Measurements from ENCODE around the gene LYSMD2. TPM values are rescaled to one million over a fixed set of nuclear protein-coding genes. Genes with fewer than 3 reads are reported as not detected.
"Not testable (repeated sequence)": the region's sequence is repeated elsewhere in the genome, so short reads cannot be mapped to it uniquely, and the experiment has no call there.

Gene LYSMD2, protein sequence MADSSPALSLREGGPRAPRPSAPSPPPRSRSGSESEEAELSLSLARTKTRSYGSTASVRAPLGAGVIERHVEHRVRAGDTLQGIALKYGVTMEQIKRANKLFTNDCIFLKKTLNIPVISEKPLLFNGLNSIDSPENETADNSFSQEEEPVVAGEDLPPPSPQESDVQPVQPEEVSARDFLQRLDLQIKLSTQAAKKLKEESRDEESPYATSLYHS
- 15.4 and 15.5 TPM in 2 replicates for total RNA-seq

DNA sequence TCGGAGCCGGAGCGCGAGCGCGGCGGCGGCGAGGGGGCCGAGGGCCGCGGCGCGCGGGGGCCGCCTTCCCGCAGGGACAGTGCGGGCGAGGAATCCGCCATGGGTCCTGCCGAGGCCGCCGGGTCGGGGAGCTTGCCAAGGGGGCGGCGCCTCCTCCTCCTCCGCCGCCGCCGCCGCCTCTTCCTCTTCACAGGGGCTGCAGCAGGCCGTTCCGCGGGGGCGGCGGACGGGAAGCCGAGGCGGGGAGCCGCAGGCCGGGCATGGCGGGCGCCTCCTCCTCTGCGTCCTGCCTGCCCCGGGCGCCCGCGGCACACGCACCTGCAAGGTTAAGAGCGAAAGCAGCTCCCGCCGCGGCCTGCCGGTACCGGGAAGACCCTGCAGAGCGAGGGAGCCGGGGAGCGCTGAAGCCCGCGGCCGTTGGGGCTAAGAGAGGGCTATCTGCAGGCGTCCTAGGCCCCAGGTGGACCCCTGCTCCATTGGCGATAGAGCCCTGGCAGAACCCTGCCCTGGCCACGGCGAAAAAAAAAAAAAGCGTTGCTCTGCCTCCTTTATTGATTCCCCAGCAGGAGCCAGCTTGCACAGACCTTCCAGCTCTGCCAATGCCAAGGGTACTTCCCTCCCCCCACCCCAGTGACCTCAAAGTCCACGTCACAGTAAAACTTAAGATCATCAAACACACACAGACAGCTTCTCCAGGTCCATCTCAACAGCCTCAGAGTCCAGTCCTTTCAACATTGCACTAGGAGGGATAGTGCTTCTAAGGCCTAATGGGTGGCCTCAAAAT is at the start of gene LYSMD2:
Gene LYSMD2, minus strand, starts transcription at position 134 of the 784 bp plus-strand sequence. Its CDS starts 33 bp downstream, at position 101.
- H3K27me3 Mint-ChIP-seq, result peaks cover 2% of the 10 kb centered on the region
- H3K9me3 Mint-ChIP-seq, result no peaks in the 10 kb centered on the region
- peak within 1 kb of the TSS; percentile 87 for H3K4me3 Mint-ChIP-seq
- DNase-seq, result peak; percentile 91
- intact Hi-C loops (cut with micrococcal nuclease), result loop anchor here (2.0 to 5.0 kb wide), 4 partner anchors 13 to 269 kb away; partner anchors contain the start of gene TMOD2
- peaks cover 49% of the 10 kb centered on the region for H3K4me1 Mint-ChIP-seq
- H3K27ac Mint-ChIP-seq, result peak within 1 kb of the TSS; percentile 92
- H3K36me3 Mint-ChIP-seq (ENCODE audit: low read depth), result peaks cover 12% of the 10 kb centered on the region

DNA sequence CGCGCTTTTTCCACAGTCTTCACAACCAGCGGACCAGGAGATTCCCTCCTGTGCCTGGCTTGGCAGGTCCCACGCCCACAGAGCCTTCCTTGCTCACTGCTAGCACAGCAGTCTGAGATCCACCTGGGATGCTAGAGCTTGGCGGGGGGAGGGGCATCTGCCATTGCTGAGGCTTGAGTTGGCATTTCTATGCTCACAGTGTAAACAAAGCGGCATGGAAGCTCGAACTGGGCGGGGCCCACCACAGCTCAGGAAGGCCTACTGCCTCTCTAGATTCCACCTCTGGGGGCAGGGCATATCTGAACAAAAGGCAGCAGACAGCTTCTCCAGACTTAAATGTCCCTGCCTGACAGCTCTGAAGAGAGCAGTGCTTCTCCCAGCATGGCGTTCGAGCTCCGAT is 49.7 kb upstream of the LYSMD2 start:
- H3K4me3 Mint-ChIP-seq; H3K27ac Mint-ChIP-seq; H3K4me1 Mint-ChIP-seq; DNase-seq; H3K9me3 Mint-ChIP-seq; H3K27me3 Mint-ChIP-seq; intact Hi-C loops (cut with micrococcal nuclease): not testable (repeated sequence)
- H3K36me3 Mint-ChIP-seq (ENCODE audit: low read depth), result peaks cover 19% of the 10 kb centered on the region

DNA sequence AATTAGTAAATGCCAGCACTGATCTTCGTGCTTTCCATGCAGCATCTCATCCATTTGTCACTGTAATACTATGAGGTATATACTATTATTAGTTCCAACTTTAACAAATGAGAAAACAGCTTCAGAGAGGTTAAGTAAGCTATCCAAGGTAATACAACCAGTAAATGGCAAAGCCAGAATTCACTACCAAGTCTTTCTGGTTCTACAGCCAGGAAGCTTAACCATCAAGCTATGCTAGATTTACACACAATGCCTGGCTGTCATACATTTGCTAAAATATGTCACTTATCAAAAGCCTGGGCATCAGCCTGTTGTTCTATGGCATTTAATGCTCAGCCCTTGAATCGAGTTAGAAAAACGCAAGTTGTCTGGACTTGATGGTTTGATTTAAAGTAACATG is 46.5 kb upstream of the LYSMD2 start:
- H3K27ac Mint-ChIP-seq, result no peak overlapping the region
- H3K36me3 Mint-ChIP-seq (ENCODE audit: low read depth), result peaks cover 29% of the 10 kb centered on the region
- H3K27me3 Mint-ChIP-seq, result no peaks in the 10 kb centered on the region
- H3K4me3 Mint-ChIP-seq, result no peak overlapping the region
- intact Hi-C loops (cut with micrococcal nuclease), result no loop called here
- H3K9me3 Mint-ChIP-seq, result no peaks in the 10 kb centered on the region
- DNase-seq, result no peak
- no peaks in the 10 kb centered on the region for H3K4me1 Mint-ChIP-seq

DNA sequence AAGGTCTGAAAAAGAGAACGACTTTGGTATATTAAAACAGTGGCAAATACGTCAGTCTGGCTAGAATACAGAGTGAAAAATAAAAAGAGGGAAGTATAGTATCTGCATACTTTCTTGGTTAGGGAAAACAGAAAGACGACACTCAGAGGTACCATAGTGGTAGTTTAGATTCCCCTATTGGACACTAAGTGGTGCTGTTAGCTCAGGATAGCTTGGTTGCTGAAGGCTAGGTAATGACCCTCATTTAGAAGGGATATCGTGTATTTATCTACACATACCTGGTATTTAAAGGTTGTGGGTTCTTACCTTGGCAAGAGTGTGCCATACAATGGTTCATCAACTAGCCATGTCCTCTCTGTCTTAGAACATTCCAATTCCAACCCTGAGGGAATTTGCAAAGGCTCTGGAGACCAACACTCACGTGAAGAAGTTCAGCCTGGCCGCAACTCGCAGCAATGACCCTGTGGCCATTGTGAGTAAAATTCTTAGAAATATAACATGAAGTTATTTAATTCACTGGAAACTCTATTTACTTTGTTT is 45.0 kb upstream of the LYSMD2 start:
- H3K27me3 Mint-ChIP-seq, result no peaks in the 10 kb centered on the region
- peaks cover 25% of the 10 kb centered on the region for H3K36me3 Mint-ChIP-seq (ENCODE audit: low read depth)
- no peak overlapping the region for H3K27ac Mint-ChIP-seq
- intact Hi-C loops (cut with micrococcal nuclease), result no loop called here
- no peaks in the 10 kb centered on the region for H3K4me1 Mint-ChIP-seq
- DNase-seq, result no peak
- H3K9me3 Mint-ChIP-seq, result no peaks in the 10 kb centered on the region
- no peak overlapping the region for H3K4me3 Mint-ChIP-seq

DNA sequence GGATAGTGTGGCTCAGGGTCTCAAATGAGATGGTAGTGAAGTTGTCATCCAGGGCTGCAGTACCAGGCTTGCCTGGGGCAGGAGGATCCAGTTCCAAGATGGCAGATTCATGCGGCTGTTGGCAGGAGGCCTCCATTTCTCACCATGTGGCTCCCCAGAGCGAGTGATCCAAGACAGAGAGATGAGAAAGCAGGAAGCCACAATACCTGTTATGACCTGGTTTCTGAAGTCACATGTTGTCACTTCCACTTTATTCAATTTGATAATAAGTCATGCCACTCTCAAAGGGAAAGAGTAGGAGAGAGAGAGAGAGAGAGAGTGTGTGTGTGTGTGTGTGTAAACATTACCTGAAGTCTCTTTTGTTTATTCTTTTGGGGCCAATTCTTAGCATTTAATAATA is 44.1 kb upstream of the LYSMD2 start:
- no peak for DNase-seq
- intact Hi-C loops (cut with micrococcal nuclease), result no loop called here
- peaks cover 22% of the 10 kb centered on the region for H3K36me3 Mint-ChIP-seq (ENCODE audit: low read depth)
- H3K9me3 Mint-ChIP-seq, result no peaks in the 10 kb centered on the region
- H3K4me1 Mint-ChIP-seq, result no peaks in the 10 kb centered on the region
- no peak overlapping the region for H3K4me3 Mint-ChIP-seq
- H3K27ac Mint-ChIP-seq, result no peak overlapping the region
- no peaks in the 10 kb centered on the region for H3K27me3 Mint-ChIP-seq

DNA sequence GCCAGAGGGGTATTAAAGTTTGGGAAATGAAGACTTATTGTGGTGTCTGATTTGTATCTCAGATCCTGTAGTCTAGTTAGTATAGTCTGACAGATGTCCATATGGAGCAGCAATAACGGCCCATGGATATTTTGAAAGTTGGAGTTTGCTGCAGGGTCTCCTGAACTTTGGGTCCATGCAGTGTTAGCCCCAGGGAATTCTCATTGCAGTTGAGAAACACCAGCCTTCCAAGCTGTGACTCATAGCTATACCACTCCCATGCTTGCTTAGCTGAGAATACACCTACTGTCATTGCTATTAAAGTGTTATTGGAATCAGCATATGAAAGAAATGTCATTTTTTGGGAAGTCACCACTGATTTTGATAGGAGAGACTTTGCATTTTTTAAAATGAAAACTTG is 43.2 kb upstream of the LYSMD2 start:
- peaks cover 19% of the 10 kb centered on the region for H3K36me3 Mint-ChIP-seq (ENCODE audit: low read depth)
- no peaks in the 10 kb centered on the region for H3K27me3 Mint-ChIP-seq
- no peaks in the 10 kb centered on the region for H3K9me3 Mint-ChIP-seq
- intact Hi-C loops (cut with micrococcal nuclease), result no loop called here
- DNase-seq, result no peak
- no peak overlapping the region for H3K4me3 Mint-ChIP-seq
- H3K4me1 Mint-ChIP-seq, result peaks cover 4% of the 10 kb centered on the region
- no peak overlapping the region for H3K27ac Mint-ChIP-seq

DNA sequence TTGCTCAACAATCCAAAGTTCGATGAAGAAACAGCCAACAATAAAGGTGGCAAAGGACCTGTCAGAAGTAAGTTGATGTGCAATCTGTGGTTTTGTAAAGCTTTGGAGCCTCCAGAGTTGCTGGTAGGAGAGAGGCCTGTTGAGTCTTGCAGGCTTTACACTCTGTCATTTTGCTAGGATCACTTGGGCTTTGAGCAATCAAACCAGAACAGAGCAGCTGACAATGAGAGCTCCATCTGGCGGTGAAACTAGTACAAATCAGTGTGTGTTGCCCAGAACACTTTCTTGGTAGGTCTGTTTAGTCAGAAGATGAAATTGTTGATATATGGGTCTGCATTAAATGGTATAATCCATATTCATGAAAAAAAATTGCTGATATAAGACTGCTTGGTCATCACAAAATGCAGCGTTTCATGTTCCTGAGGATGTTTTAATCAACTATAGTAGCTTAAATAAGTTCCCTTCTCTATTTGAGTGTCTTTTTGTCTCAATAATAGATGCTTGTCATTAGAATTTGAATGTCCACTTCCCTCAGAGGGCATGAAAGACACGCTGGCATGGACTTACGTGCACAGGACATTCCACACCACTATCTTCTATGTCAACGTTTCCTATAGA is 39.6 kb upstream of the LYSMD2 start:
- Mint-ChIP-seq H3K9me3 (no peaks in the 10 kb centered on the region), H3K27me3 (no peaks in the 10 kb centered on the region), H3K36me3 (ENCODE audit: low read depth) (peaks cover 9% of the 10 kb centered on the region), H3K27ac (no peak overlapping the region), H3K4me1 (peaks cover 4% of the 10 kb centered on the region), H3K4me3 (no peak overlapping the region)
- intact Hi-C loops (cut with micrococcal nuclease), result loop anchor here (1.0 to 5.0 kb wide), 2 partner anchors 40 to 127 kb away; partner anchors contain the start of gene LYSMD2
- peak; percentile 90 for DNase-seq

DNA sequence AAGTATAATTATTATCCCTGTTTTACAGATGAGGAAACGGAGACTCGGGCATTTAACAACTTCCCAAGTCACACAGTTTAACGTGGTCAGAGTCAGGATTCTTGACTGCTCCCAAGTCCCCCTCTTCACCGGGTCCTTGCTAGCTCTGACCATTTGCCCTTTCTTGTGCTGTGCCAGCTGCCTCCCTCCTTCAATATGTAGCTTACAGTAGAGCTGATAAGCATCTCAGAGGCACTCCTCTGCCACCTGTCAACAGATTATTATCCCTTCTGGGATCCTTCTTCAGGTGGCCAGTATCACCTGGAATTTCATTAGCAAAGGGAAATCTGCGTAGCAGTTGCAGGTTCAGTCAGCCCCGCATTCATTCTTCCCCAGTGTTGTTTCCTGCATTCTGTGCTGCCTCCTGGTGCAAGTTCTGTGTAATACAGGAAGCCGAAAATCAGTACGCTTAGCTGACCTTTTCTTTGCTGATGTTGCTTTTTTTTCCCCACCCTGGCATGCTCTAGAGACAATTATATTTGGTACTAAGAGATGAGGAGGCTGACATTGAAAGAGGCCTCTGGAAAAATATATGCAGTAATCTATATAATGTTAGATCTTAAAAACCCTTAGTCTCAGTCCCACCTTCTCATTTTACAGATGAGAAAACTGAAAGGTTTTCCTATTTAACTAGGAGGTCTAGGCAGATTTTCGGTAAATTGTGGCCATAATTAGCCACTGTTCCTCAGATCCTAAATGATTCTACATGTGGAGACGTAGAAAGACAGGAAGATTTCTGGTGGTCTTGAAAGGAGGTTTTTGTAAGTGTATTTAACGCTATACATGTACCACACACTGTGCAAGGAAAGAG is 38.7 kb upstream of the LYSMD2 start:
- Mint-ChIP-seq H3K27ac (no peak overlapping the region), H3K27me3 (no peaks in the 10 kb centered on the region), H3K36me3 (ENCODE audit: low read depth) (peaks cover 3% of the 10 kb centered on the region), H3K9me3 (no peaks in the 10 kb centered on the region), H3K4me3 (no peak overlapping the region), H3K4me1 (peaks cover 4% of the 10 kb centered on the region)
- DNase-seq, result peak; percentile 85
- intact Hi-C loops (cut with micrococcal nuclease), result loop anchor here (5.0 kb wide), 1 partner anchor 39 kb away; the partner anchor contains the start of gene LYSMD2

DNA sequence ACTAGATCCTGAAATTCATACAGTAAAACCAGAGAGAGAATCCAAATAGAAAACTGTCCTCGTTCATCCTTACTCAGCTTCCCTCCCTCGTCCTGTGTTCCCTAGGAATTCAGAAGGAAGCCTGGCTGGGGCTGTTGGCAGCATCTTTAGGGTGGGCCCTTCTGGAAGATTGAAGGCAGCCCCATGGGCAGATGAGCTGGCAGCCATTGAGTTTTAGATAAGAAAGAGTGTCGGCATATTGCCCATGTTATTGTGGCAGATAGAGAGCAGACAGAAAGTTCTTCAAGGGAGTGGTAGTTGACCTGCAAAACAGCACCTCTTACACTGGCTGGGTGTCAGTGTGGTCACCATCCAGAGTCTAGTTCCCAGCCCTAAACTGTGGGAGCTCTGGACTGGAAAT is 37.5 kb upstream of the LYSMD2 start:
- no peaks in the 10 kb centered on the region for H3K27me3 Mint-ChIP-seq
- H3K4me1 Mint-ChIP-seq, result peaks cover 4% of the 10 kb centered on the region
- no peak for DNase-seq
- no peak overlapping the region for H3K4me3 Mint-ChIP-seq
- intact Hi-C loops (cut with micrococcal nuclease), result loop anchor here (5.0 kb wide), 1 partner anchor 38 kb away; the partner anchor contains the start of gene LYSMD2
- H3K9me3 Mint-ChIP-seq, result no peaks in the 10 kb centered on the region
- peaks cover 2% of the 10 kb centered on the region for H3K36me3 Mint-ChIP-seq (ENCODE audit: low read depth)
- no peak overlapping the region for H3K27ac Mint-ChIP-seq

DNA sequence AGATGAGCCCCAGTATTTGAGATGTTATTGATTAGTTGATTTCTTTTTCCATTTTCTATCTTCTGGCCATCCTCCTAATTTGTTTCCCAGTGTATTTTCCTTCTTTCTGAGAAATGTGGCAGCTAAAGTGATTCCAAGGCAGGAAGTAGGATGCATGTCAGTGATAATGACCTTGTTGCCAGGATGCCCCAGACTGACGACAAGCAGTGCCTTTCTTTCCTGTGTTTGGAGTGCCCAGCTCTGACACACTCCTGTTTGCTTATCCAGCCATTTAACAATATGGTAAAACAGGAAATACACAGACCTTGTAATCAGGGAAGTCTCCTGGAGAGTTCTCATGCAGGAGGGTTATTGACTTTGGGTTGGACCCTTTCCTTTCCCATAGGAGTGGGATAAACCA is 34.3 kb upstream of the LYSMD2 start:
- H3K4me1 Mint-ChIP-seq, result peaks cover 8% of the 10 kb centered on the region
- H3K36me3 Mint-ChIP-seq (ENCODE audit: low read depth), result peaks cover 11% of the 10 kb centered on the region

DNA sequence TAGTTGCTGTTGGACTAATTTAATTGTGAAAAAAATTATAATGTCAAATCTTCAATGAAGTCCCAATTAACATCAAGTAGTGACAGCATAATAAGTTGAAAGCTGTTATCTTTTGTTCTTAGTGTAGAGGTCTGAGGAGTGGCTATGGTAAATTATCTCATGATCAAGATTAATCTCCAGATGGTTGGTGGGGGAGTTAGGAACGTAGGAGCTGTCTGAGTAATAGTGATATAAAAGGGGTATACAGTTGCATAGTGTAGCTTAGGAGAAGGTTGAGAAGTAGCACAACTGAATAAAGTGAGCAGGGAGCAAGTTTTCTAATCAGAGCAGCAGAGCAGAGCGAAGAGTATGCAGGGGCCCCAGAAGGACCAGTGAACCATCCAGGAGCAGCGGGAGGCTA is 33.4 kb upstream of the LYSMD2 start:
- Mint-ChIP-seq H3K27ac (no peak overlapping the region), H3K36me3 (ENCODE audit: low read depth) (peaks cover 11% of the 10 kb centered on the region), H3K27me3 (no peaks in the 10 kb centered on the region), H3K9me3 (no peaks in the 10 kb centered on the region), H3K4me3 (no peak overlapping the region), H3K4me1 (peaks cover 4% of the 10 kb centered on the region)
- intact Hi-C loops (cut with micrococcal nuclease), result no loop called here
- DNase-seq, result no peak

More for the DNA sequence above, 34.3 kb upstream of the LYSMD2 start:
- H3K9me3 Mint-ChIP-seq, result no peaks in the 10 kb centered on the region
- intact Hi-C loops (cut with micrococcal nuclease), result no loop called here
- no peak overlapping the region for H3K27ac Mint-ChIP-seq
- no peak overlapping the region for H3K4me3 Mint-ChIP-seq
- H3K27me3 Mint-ChIP-seq, result no peaks in the 10 kb centered on the region
- DNase-seq, result no peak

DNA sequence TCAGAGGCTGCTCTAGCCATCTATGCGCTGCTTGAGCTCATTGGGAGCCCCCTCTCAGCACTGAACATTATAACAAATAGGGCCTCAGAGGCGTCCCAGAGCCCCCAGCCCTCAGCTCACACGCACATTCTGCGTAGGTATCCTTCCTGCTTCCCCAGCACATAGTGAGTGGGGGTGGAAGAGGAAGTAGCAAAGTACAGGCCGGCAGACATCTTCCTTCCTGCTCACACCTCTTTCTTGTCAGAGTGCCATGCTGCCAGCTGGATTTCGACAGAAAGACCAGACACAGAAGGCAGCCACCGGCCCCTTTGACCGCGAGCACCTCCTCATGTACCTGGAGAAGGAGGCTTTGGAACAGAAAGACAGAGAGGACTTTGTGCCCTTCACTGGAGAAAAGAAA is 30.6 kb upstream of the LYSMD2 start:
- peaks cover 11% of the 10 kb centered on the region for H3K36me3 Mint-ChIP-seq (ENCODE audit: low read depth)
- no peaks in the 10 kb centered on the region for H3K27me3 Mint-ChIP-seq
- DNase-seq, result no peak
- no peak overlapping the region for H3K4me3 Mint-ChIP-seq
- no peak overlapping the region for H3K27ac Mint-ChIP-seq
- peaks cover 4% of the 10 kb centered on the region for H3K4me1 Mint-ChIP-seq
- intact Hi-C loops (cut with micrococcal nuclease), result no loop called here
- H3K9me3 Mint-ChIP-seq, result no peaks in the 10 kb centered on the region

DNA sequence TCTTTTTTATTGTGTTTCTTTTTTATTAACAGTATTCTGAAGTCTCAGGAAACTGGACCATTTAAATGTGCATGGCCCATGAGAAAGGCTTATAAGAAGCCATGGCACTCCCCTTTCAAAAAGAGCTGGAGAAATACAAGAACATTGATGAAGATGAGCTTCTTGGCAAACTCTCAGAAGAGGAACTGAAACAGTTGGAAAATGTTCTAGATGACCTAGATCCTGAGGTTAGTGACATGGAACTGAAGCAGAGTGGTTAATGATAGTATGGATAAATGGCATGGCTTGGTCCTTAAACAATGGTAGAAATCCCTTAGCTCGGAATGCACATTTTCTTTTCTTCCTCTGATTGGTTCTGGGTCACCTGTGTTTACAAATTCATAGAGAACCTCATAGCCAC is 28.9 kb upstream of the LYSMD2 start:
- peaks cover 11% of the 10 kb centered on the region for H3K36me3 Mint-ChIP-seq (ENCODE audit: low read depth)
- no peak for DNase-seq
- no peak overlapping the region for H3K27ac Mint-ChIP-seq
- no peaks in the 10 kb centered on the region for H3K27me3 Mint-ChIP-seq
- intact Hi-C loops (cut with micrococcal nuclease), result no loop called here
- H3K4me3 Mint-ChIP-seq, result no peak overlapping the region
- H3K4me1 Mint-ChIP-seq, result peaks cover 4% of the 10 kb centered on the region
- no peaks in the 10 kb centered on the region for H3K9me3 Mint-ChIP-seq
